ENCODE results near the gene AP4B1.
A peak's percentile ranks its signal among the peaks of the same experiment; 100 is the strongest.

The AP4B1 gene

DNA sequence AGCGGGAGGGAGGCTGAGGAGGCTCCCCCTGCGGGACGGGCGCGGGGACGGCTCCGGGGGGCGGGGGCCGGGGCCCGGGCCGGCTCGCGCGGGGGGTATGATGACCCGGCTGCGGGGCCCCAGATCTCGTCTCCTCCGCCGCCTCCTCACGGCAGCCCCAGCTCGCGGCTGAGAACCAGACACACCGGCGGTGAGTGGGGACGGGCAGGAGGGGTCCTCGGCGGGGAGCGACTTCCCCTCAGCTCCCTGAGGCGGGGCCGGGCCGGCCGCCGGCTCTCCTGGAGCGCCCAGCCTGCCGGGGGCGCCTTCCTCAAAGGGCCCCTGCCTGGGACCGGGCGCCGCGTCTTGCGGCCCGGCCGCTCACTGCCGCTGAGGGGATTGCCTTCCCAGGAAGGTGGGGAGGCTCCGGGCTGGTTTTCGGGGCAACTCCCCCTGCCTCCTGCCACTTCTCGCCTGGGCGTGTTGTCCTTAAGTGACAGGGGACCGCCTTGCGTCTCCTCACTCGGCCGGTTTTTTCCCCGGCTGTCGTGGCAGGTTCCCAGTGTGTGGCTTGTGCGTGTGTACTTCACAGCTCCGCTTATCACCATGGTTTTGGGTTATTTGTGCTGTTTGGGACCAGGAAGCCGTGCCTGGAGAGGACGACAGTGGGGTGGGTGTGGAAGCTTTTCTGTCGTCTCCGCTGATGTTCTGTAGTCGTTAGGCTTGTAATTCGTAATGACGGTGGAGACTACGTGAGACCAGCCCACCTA, 25.3 kb upstream of the AP4B1 start:
- DNase-seq = no peak

DNA sequence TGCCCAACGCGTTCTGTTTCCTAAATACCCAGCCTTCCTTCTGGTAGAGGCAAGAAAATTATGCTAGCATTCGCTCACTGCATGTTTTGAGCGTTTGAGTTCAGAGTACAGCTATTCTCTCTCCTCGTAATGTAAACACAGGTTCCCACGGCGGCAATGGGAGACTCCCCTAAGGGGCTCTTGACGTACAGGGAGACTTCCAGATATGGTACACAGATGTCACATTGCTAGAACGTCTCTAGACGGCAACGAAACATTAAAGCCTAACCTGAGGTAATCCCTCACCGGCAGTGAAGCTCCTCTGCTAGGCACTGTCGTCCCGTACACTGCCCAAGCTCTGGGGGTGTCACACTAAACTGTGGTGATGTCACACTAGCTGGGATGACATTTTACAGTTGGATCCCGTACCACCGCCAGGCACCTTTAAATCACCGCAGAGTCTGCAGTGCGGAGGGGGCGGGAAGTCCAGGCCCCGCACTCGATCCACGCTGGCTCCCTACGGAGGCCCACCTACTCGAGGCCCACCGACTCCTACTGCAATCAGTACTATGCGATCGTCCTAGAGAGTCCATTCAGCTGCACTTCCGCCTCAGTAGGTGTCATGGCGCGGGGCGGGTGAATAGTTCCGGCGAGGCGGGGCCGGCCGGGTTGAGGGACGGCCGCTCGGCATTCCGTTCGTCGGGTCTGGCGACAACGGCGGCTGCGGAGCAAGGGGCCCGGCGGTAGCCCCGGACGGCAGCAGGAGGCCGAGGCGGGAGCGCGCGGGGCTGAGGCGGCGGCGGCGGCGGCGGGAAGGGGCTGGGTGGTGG, 24.5 kb upstream of the AP4B1 start, which contains the start of gene HIPK1:
Gene HIPK1 (plus strand): TSS at position 384 of the 809 bp plus-strand sequence.
- DNase-seq = peak; percentile 90

DNA sequence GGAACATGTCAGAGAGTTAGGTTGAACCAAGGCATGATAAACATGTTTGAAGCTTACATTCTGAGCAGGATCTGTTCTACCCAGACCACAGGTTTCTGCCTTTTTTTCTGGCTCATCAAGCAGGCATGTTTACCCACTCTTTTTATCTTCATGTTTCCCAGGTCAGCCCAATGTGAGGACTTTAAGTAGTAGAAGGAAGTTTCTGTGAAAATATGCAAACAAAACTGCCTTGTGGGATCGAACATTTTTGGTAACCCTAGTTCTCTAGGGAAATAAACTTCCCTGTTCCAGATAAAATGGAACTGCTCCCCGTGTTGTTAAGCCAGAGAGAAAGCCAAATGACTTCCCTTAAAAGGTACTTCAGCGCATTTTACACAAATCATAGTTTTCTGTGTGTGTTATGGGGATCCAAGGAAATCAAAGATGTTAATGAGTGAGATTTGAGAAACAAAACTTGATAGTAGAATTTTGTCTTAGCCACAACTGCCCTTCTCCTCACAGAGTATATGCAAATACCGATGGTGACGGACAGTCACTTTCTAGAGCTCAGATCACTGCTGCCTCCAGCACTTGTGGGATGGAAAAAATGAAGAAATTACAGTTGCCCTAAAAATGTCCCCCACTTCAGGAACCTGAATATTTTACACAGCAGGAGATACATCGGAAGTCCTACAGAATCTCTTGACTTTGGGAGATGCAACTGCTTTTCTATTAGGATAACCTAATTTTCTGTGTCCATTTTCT, 23.8 kb upstream of the AP4B1 start:
- no peak for DNase-seq

DNA sequence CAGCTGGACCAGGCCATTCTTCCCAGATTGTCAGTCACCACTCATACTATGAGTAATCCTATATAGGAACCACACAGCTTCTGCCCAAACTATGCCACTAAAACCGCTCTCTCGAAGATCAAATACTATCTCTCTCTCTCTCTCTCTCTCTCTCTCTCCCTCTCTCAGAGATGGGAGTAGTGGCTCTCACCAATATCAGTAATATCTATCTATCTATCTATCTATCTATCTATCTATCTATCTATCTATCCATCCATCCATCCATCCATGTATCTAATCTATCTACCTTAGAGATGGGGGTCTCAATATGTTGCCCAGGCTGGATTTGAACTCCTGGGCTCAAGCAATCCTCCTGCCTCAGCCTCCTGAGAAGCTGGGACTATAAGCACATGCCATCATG, 19.9 kb upstream of the AP4B1 start:
- no peak for DNase-seq

DNA sequence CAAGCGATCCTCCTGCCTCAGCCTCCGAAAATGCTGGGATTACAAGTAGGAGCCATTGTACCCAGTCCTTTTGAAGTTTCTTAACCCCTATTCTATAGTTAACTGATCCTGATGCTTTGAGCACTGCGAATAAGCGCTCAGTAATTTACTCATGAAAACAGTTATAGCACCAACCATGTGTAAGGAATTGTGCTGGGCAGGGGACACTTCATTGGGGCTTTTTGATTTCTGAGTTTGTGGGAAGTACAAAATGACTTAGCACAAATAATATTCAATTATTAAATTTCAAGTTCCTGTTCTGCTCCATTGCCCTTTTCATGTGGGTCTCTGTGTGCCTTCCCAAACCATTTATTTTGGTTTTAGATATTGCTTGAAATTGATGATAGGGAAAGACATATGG, 18.4 kb upstream of the AP4B1 start:
- DNase-seq = no peak

DNA sequence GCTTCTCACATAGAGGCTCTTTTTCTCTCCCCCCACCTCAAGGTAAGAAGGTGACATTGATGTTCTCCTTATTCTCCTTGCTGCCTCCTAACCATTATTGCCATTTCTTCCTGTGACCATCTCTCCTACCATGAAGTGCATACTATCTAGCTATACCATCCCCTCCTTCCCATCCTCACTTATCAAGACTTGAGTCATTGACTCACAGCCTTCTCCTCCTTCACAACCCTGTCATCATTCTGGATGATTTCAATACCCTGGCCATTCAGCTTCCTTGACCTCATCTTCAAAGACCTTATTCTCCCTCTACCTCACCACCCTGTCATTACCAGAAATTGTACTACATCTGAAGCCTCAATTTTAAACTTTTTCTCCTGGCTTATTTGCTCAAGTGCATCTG, 13.6 kb upstream of the AP4B1 start:
- DNase-seq = no peak

DNA sequence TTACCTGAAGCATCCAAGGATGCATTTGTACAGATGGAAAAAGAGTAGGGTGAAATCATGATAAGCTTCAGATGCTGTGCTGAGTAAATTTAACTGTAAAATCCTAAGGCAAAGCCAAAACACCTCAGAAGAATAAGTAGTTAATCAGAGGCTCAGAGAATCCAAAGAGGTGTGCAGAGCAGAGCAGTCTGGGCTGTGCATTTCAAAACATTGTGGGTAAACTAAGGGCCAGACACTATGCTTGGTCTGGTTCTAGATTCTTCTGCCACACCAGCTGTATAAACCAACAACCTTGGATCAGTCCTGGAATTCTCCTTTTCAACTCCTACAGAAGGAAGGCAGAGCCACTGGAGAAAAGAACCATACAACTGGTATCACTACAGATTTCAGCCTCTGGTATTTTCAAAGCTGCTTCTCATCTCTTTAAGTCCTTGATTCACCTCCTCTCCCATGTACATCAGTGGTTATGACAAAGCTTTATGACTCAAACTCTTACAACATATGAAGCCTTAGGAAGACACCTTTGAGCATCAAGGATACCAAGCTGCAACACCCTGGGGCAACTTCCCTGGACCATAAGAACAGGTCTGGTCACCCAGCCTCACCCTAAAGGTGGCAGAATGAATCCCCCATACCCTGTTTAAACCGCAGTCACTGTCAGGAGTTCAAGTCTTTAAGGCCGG, 12.9 kb upstream of the AP4B1 start:
- DNase-seq = no peak

DNA sequence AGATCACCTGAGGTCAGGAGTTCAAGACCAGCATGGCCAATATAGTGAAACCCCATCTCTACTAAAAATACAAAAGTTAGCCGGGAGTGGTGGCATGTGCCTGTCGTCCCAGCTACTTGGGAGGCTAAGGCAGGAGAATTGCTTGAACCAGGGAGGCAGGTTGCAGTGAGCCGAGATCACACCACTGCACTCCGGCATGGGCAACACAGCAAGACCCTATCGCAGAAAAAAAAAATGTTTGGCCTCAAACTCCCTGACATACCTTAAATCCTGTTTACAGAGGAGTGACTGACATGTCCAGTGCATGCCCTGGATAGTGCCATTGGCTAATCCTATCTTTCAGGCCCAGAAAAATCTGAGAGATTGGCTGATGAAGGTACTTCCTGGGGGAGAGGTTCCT, 12.4 kb upstream of the AP4B1 start:
- DNase-seq = no peak

DNA sequence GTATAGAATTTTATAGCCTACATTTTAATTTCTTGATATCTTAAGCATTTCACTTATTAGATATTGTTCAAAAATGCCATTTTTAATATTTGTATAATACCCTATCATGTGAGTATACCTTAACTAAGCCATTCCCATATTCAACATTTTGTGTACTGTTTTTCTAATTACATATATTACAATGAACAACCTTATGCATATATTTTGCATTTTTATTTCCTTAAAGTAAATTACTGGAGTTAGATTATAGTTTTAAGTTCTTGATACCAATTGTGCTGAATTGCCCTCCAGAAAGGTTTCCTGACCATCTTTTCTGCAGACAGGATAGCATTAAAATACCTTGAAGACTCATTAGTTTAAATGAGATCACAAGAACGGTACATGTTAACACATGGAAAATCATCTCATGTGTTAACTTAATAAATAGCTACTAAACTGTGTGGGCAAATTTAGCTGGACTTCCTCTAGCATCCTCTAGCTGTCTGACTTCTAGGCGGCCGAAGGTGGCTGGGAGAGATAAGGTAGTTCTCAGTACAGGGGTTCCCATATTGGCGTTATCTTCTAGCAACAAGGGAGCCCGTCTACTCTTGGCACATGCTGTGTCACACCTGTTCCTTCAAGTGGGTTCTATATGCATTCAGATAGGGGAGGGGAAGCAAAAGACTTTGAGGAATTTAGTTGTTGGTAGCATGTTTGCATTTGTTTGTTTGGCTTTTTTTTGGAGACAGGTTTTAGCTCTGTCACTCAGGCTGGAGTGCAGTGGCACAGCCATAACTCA, 9.5 kb upstream of the AP4B1 start:
- DNase-seq = no peak

DNA sequence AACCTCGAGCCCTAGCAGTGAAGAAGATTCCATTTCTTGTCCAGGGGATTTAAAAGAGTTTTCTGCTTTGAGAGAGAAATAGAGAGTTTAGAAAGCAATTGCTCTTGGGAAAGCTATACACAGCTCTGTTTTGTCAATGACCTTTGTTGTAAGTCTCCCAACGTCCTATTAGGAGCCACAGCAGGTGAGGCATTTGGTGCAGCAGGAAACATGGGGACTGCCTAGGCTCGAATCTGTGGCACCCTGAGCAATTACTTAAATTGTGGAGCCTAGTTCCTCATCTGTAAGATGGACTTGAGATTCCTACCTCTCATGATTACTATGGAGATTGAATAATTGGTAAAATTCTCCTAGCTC, 8.7 kb upstream of the AP4B1 start:
- no peak for DNase-seq

DNA sequence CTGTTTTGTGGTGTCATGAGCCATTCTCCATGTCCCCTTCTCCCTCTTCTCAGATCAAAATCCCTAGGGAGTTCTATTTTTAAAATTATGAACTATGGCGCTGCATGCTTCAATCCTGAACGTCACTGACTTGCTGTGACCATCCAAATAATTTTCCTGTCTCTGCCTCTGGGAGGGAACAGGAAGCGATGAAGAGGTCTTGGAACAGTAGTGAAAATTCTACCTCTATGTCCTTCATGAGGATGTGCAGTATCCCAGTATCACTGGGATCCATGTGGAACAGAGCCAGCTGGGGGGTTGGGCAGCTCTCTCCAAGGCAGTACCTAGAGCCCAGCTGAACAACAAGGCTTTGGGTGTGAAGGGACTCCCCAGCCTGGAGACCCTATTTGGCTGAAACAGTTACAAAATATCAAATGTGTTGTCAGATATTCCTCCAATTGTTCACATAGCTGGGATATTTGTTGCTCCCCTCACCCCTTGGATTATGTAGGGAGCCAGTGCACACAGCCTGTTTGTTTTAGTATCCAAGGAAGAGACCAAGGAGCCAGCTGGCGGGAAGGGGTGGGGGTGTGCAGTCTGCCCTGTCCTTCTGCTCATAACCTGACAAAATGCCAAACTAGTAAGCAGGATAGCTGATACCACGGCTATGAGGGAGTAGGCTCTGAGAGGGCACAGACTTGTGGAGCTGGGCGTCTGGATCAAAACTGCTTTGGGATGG, 8.2 kb upstream of the AP4B1 start:
- no peak for DNase-seq

DNA sequence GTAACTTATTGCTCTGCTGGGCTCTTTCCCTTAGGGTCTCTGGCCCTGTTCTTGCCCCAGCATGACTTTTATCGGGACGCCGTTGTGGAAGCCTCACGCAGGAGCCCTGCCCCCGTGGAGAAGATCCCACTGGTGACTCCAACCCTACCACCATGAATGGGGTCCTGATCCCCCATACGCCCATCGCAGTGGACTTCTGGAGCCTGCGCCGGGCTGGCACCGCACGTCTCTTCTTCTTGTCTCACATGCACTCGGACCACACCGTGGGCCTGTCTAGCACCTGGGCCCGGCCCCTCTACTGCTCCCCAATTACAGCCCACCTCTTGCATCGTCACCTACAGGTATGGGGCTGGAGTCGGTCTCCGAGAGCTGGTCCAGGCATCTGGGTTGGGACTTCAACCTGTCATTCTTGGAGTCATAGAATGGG, 849 bp upstream of the AP4B1 start:
- DNase-seq = no peak

DNA sequence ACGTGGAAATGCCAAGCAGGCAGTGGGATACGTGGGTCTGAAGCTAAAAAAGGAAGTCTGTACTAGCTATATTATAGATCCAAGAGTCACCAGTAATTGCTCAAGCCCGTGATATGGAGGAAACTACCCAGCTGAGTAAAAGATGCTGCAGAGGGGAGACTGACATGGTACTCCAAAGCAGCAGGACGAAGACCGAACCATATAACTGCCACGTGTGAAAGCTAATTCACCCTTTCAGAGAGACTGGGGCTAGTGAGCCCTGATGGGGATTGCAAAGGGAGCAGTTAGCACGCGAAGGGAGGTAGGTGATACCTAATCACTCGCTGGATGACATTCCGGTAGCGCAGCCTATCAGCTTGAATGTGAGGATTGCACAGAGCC, 316 bp downstream of the AP4B1 start:
- DNase-seq = no peak

DNA sequence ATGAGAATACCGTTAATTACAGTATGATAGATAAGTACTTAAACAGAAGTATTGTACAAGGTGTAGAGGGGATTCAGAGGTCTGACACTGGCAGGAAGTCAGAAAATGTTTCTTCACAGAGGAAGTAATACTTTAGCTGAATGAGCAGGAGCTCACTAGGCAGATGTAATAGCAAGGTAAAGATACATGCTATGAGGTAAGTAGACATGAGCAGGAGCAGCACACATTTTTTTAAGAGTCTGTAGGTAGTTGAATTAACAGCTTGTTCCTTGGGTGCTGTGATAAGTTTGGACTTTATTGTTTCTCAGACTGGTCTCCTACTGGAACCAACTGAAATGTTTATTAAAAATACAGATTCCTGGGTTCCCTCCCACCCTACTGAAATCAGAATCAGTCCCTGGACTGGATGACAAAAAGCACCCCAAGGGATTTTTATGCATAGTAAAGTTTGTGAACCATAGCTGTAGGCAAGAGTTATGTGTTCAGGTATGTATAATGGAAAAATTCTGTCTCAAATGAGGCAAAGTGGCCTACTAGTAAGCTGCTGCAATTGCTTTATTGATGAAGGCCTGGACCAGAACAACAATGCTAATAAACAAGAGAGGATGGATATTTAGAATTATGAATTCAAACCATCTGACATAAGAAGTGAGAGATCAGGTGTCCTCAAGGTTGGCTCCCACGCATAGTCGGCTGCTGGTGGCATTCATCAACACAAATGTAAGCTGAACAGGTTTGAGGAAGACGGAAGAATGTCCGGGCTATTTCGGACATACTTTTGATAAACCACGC, 902 bp downstream of the AP4B1 start:
- DNase-seq = no peak

DNA sequence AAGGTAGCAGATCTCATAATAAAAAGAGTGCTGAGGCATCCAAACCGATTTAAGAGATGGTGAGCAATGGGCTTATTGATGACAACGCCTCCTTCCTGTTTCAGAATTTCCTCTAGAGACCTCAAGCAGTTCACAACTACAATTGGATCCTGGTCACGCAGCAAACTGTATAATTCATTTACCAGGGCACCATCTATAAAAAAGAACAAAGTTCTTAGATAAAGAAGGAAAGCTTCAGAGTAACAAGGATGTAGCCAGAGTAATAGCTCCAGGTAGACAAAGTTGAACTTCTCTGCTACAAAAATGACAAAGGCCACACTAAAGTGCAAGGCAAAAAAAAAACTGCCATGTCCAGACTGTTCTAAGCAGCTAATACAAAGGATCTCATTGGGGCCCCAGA, 3.4 kb downstream of the AP4B1 start:
- no peak for DNase-seq

DNA sequence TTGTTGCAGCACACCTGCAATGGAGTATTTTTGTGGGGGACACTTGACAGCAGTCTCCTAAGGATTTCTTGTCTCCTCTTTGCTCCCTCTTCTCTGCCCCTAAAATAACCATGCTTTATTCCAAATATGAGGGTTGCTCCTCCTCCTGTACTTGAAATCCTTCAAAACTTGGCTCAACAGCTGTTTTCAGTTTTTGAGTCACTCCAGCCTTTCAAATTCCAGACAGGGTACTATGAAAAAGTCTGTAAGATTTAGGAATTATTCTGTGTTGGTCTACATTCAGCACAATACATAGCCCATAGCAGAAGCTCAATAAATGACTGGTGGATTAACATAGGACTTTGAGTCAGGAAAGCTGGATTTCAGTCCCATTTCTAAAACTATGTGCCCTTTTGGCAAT, 5.5 kb downstream of the AP4B1 start:
- no peak for DNase-seq

DNA sequence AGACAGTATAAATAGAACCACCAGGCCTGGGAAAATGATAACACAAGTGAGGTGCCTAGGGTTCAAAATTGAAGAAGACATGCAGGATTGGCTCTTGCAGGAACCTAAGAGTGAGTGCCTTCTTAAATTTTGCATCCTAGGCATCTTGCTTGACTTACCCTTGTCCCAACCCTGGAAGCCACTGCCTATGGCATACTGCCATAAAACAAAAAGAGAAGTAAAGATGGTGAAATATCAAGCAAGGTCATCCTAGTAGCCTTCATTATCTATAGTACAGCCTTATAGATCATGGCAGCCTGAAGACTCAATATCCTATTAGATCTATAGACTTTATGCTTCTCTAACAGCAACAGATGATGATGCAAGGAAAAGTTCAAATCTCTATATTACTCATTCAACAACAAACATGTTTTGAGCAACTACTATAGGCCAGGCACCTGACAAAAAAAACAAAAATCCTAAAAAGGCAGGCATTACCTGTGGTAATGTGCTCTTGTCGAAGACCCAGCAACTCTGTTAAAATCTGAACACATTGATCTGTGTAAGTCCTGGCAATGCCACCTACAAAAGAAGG, 6.3 kb downstream of the AP4B1 start:
- DNase-seq = no peak

DNA sequence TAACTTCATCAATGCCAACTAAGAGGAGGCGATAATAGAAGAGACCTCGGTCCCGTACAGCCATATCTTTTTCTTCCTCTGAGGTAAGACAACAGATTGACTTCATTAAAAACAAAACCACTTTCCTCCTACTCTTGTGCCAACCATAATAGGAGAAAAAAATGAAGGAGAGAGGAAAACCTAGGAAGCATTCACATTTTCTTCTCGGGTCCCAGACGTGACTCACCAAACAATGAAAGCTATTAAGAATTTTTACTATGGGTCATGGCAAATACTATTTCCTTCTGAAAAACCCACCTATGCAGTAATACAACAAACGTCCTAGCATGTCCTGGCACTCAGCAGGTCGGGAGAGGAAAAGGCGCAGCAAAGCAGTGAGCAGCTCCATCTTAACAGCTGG, 8.6 kb downstream of the AP4B1 start:
- DNase-seq = no peak

DNA sequence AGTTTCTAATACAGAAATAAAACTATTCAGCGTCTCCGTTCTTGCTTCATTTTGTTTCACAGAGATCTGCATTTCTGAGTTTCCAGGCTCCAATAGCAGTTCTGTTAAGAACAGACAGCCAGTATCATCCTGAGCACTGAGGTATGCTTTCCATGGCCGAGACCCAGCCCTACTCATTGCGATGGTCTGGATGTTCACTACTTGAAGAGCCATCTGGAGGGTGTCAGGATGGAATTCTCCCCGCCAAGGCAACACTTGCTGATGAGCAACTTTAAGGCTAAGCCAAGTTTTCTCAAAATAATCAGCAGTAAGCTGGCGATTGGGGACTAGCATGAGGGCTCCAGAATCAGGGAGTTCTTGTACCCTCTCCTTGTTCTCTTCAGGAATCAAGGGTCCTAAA, 9.5 kb downstream of the AP4B1 start:
- DNase-seq = no peak

DNA sequence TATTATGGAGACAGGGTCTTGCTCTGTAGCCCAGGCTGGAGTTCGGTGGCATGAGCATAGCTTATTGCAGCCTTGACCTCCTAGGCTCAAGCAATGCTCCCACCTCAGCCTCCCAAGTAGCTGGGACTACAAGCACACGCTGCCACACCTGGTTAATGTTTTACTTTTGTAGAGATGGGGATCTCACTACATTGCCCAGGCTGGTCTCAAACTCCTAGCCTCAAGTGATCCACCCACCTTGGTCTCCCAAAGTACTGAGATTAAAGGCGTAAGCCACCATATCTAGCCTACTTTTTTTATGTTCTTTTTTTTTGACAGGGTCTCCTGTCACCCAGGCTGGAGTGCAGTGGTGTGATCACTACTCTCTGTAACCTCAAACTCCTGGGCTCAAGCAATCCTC, 11.3 kb downstream of the AP4B1 start:
- no peak for DNase-seq
